Measurements from ENCODE around the gene AGPAT4. TPM values are rescaled to one million over a fixed set of nuclear protein-coding genes. Genes with fewer than 3 reads are reported as not detected.

The AGPAT4 gene
- total and polyA plus RNA-seq, 2 experiments from 2014 or later: 3.0 to 3.9 TPM

DNA sequence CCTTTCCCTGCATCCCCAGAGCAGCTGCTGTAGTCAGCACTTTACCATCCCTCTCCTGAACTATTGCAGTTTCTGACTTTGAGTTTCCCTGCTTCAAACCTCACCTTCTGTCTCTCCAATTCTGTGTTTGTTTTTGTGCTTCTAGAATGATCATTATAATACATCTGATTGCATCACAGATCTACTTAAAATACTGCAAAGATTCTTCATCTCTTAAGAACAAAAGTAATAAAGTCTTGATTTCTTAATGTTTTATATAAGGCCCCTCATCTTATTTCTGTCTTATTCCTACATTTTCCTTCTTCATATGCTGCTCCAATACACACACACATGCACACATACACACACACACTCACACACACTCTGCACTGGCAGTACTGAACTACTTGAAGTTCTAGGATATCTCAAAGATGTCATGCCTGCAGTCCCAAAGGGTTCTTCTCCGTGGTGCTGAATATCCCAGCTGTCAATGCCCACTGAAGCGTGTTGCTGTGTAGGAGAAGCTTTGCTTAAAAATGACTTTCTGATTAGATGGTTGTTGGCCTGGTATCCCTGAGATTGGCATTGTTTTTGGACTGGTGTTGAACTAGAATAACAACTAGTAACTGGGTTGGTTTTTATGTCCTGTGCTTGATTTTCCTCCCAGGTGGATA lies 185.1 kb downstream of the AGPAT4 start:
- no peaks in the 10 kb centered on the region for H3K9me3 ChIP-seq (ENCODE audit: low read depth)
- no peaks in the 10 kb centered on the region for H4K20me1 ChIP-seq (ENCODE audit: insufficient read depth)
- WGBS, 2 experiments (ENCODE audit: low coverage in 1 of 2, low lambda C conversion rate in 2 of 2, missing lambda C conversion rate in 2 of 2): 52 to 54% methylated on average over 2 of the region's 2 CpGs
- no peak overlapping the region for H3K27ac ChIP-seq
- no peaks in the 10 kb centered on the region for H3K27me3 ChIP-seq (replicated peaks; ENCODE audit: insufficient read depth)
- H2AFZ ChIP-seq: no peak overlapping the region
- DNase-seq: peak; percentile 31
- H3K36me3 ChIP-seq (ENCODE audit: low read depth): peaks cover 60% of the 10 kb centered on the region
- no peak for TF ChIP-seq EZH2 (IDR thresholded peaks at IDR 0.05; ENCODE audit: insufficient read depth, poor library complexity, severe bottlenecking)
- no peak for TF ChIP-seq EZH2phosphoT487 (IDR thresholded peaks at IDR 0.05; ENCODE audit: insufficient read depth, low read depth)
- H3K9ac ChIP-seq: no peak overlapping the region
- in situ Hi-C loops (cut with MboI): no loop called here
- H3K4me2 ChIP-seq (ENCODE audit: unreplicated experiment): no peak overlapping the region
- H3K79me2 ChIP-seq (ENCODE audit: insufficient read depth): peaks cover 6% of the 10 kb centered on the region; the same call in 1 of the 2 replicates
- H3K4me3 ChIP-seq: no peak overlapping the region
- no peaks in the 10 kb centered on the region for H3K9me2 ChIP-seq (ENCODE audit: insufficient read depth)
- peaks cover 29% of the 10 kb centered on the region for H3F3A ChIP-seq (ENCODE audit: insufficient read depth)
- H3K4me1 ChIP-seq (ENCODE audit: insufficient read depth): peaks cover 25% of the 10 kb centered on the region

GRCh38 chr6:161085246-161085645 lies 188.6 kb downstream of the AGPAT4 start:
- in situ Hi-C loops (cut with MboI): no loop called here
- peaks cover 27% of the 10 kb centered on the region for H3F3A ChIP-seq (ENCODE audit: insufficient read depth)
- no peak overlapping the region for H3K4me3 ChIP-seq
- H3K9me2 ChIP-seq (ENCODE audit: insufficient read depth): no peaks in the 10 kb centered on the region
- peaks cover 11% of the 10 kb centered on the region for H3K4me1 ChIP-seq (ENCODE audit: insufficient read depth)
- no peaks in the 10 kb centered on the region for H3K9me3 ChIP-seq (ENCODE audit: low read depth)
- H3K36me3 ChIP-seq (ENCODE audit: low read depth): peaks cover 74% of the 10 kb centered on the region
- H3K27me3 ChIP-seq (replicated peaks; ENCODE audit: insufficient read depth): no peaks in the 10 kb centered on the region
- H3K4me2 ChIP-seq (ENCODE audit: unreplicated experiment): no peak overlapping the region
- 94 to 96% methylated on average over 5 of the region's 5 CpGs for WGBS, 2 experiments (ENCODE audit: low coverage in 1 of 2, low lambda C conversion rate in 2 of 2, missing lambda C conversion rate in 2 of 2)
- H3K27ac ChIP-seq: no peak overlapping the region
- H3K9ac ChIP-seq: no peak overlapping the region
- H2AFZ ChIP-seq: no peak overlapping the region
- peaks cover 20% of the 10 kb centered on the region; the same call in 1 of the 2 replicates for H3K79me2 ChIP-seq (ENCODE audit: insufficient read depth)
- H4K20me1 ChIP-seq (ENCODE audit: insufficient read depth): no peaks in the 10 kb centered on the region
- TF ChIP-seq EZH2phosphoT487 (IDR thresholded peaks at IDR 0.05; ENCODE audit: insufficient read depth, low read depth) (no peak), EZH2 (IDR thresholded peaks at IDR 0.05; ENCODE audit: insufficient read depth, poor library complexity, severe bottlenecking) (no peak)
- no peak for DNase-seq

GRCh38 chr6:161082215-161082614 lies 191.6 kb downstream of the AGPAT4 start:
- 92 to 100% methylated on average over 2 of the region's 2 CpGs for WGBS, 2 experiments (ENCODE audit: low coverage in 1 of 2, low lambda C conversion rate in 2 of 2, missing lambda C conversion rate in 2 of 2)
- Histone ChIP-seq H3K9me2 (ENCODE audit: insufficient read depth) (no peaks in the 10 kb centered on the region), H3K4me3 (no peak overlapping the region), H3K27ac (no peak overlapping the region), H3F3A (ENCODE audit: insufficient read depth) (peaks cover 45% of the 10 kb centered on the region), H3K4me1 (ENCODE audit: insufficient read depth) (peaks cover 19% of the 10 kb centered on the region), H3K9me3 (ENCODE audit: low read depth) (no peaks in the 10 kb centered on the region), H2AFZ (no peak overlapping the region), H3K4me2 (ENCODE audit: unreplicated experiment) (no peak overlapping the region), H3K79me2 (ENCODE audit: insufficient read depth) (peaks cover 23% of the 10 kb centered on the region; the same call in 1 of the 2 replicates), H3K27me3 (replicated peaks; ENCODE audit: insufficient read depth) (no peaks in the 10 kb centered on the region), H3K9ac (no peak overlapping the region), H3K36me3 (ENCODE audit: low read depth) (peaks cover 49% of the 10 kb centered on the region), H4K20me1 (ENCODE audit: insufficient read depth) (no peaks in the 10 kb centered on the region)
- in situ Hi-C loops (cut with MboI): no loop called here
- DNase-seq: no peak
- no peak for TF ChIP-seq EZH2phosphoT487 (IDR thresholded peaks at IDR 0.05; ENCODE audit: insufficient read depth, low read depth)
- TF ChIP-seq EZH2 (IDR thresholded peaks at IDR 0.05; ENCODE audit: insufficient read depth, poor library complexity, severe bottlenecking): no peak

- Histone ChIP-seq H3F3A (ENCODE audit: insufficient read depth) (peaks cover 40% of the 10 kb centered on the region), H3K79me2 (ENCODE audit: insufficient read depth) (peaks cover 38% of the 10 kb centered on the region), H4K20me1 (ENCODE audit: insufficient read depth) (no peaks in the 10 kb centered on the region), H3K9me3 (ENCODE audit: low read depth) (no peaks in the 10 kb centered on the region), H3K4me1 (ENCODE audit: insufficient read depth) (peaks cover 19% of the 10 kb centered on the region), H3K9ac (peak overlapping the region; percentile 67), H3K9me2 (ENCODE audit: insufficient read depth) (no peaks in the 10 kb centered on the region), H2AFZ (peak overlapping the region; percentile 51), H3K4me3 (peak overlapping the region; percentile 44), H3K27me3 (replicated peaks; ENCODE audit: insufficient read depth) (no peaks in the 10 kb centered on the region), H3K4me2 (ENCODE audit: unreplicated experiment) (peak overlapping the region; percentile 66), H3K27ac (peak overlapping the region; percentile 88), H3K36me3 (ENCODE audit: low read depth) (peaks cover 36% of the 10 kb centered on the region)
- WGBS, 2 experiments (ENCODE audit: low coverage in 1 of 2, low lambda C conversion rate in 2 of 2, missing lambda C conversion rate in 2 of 2): 64 to 68% methylated on average over 12 of the region's 12 CpGs
- in situ Hi-C loops (cut with MboI): no loop called here
- peak; percentile 58 for DNase-seq
- TF ChIP-seq EZH2 (IDR thresholded peaks at IDR 0.05; ENCODE audit: insufficient read depth, poor library complexity, severe bottlenecking): no peak
- no peak for TF ChIP-seq EZH2phosphoT487 (IDR thresholded peaks at IDR 0.05; ENCODE audit: insufficient read depth, low read depth)
Observed at GRCh38 chr6:161080263-161080970, 193.4 kb downstream of the AGPAT4 start.

All from GM23248 (cell line).